ENCODE measurements around the gene WSCD2.

The WSCD2 gene

GRCh38 chr12:108109504-108109903 is 19.6 kb upstream of the WSCD2 start:
- DNase-seq = no peak

DNA sequence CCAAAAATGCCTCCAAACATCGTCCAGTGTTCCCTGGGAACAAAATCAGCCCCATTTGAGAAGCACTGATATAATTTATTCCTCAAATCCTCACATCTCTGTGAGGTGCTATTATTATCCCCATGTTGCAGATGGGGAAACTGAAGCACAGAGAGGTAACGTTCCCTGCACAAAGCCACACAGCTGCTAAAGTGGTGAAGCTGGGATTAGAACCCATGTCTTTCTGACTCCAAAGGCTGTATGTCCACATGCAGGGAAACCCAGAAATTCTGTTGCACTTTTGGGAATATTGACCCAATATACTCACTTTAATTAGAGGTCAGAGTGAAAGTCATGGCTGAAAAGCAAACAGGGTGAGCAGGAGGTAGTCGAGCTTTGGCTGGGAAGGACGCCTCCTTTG is 19.1 kb upstream of the WSCD2 start:
- DNase-seq = no peak

DNA sequence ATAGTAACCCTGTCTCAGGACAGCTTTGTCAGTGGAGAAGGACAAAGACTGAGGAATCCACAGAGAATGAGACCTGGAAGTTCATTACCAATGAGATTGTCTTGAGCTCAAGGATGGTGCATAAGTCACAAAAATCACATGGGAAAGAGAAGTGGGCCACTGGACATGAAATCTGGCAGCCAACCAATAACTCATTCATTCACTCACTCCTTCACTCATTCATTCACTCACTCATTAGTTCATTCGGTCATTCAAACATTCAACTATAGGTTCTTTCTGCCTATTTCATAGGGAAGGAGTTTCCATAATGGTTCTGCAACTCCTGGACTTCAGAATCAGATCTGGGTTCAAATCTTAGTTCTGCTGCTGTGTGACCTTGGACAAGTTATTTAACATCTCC is 18.2 kb upstream of the WSCD2 start:
- DNase-seq = no peak

- DNase-seq = no peak
These were observed 16.1 kb upstream of the WSCD2 start for GRCh38 chr12:108112832-108113556.

GRCh38 chr12:108115123-108116121 is 13.7 kb upstream of the WSCD2 start:
- no peak for DNase-seq

GRCh38 chr12:108116254-108116653 is 12.8 kb upstream of the WSCD2 start:
- DNase-seq = no peak

- DNase-seq = no peak
These were observed 12.4 kb upstream of the WSCD2 start for GRCh38 chr12:108116699-108117098.

DNA sequence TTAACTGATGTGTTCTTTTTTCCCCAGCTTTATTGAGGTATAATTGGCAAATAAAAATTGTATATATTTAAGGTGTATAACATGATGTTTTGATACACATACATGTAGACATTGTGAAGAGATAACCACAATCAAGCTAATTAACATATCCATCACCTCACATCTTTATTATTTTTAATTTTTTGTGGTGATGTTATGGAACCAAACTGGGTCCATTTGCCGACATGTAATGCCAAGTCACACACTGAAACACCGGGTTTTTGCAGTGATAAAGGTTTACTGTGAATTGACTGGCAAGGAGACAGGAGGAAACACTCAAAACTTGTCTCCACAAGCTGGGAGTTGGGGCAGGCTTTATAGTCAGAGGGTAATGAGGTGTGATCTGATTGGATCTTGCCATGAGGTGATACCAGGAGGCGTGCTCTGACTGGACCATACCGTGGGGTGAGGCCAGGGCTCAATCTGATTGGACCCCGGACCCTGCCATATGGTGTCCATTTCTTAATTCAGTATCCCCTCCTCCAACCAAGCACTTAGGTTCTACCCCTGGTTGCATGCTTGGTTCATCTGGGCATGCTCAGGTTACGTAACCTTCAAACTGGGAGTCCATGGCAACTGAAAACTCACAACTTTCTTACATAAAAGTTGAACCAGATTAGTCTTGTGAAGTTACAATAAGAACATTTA is 11.8 kb upstream of the WSCD2 start:
- no peak for DNase-seq

GRCh38 chr12:108117902-108118301 is 11.2 kb upstream of the WSCD2 start:
- no peak for DNase-seq

DNA sequence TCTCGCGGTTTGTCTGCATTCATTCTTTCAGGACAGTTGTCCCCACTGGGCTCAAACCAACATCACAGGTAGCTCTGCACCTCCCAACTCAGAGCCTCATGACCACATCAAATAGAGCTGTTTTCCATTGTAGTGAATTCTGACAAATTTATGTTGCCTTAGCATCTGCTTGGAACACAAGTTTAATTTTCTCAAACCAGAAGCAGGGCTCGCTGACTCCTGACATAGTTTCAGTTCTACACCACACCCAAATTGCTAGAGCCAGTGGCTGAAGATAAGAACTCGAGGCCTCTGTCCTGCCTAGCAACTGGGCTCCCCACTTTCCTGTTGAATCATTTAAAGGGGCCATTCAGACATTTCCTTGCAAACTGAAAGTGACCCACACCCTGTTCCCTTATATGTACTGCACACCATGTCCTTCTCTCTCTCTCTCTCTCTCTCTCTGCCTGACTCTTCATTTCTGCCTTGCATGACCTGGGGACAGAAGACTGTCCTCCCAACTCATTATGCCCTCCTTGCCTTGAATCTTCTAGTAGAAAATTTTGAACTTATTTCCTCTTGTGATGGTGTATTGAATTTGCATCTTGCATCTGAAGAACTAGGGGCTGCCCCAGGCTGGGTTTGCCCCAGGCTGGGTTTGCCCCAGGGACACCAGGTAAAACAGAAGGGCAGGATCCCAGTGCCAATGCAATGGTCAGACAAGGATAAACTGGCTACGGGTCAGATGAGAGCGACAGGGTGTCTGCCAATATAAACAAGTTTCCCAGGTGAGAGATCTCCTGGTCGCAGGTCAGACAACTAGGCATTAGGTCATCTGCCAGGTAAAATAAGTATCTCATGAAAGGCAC is 9.7 kb upstream of the WSCD2 start:
- no peak for DNase-seq

DNA sequence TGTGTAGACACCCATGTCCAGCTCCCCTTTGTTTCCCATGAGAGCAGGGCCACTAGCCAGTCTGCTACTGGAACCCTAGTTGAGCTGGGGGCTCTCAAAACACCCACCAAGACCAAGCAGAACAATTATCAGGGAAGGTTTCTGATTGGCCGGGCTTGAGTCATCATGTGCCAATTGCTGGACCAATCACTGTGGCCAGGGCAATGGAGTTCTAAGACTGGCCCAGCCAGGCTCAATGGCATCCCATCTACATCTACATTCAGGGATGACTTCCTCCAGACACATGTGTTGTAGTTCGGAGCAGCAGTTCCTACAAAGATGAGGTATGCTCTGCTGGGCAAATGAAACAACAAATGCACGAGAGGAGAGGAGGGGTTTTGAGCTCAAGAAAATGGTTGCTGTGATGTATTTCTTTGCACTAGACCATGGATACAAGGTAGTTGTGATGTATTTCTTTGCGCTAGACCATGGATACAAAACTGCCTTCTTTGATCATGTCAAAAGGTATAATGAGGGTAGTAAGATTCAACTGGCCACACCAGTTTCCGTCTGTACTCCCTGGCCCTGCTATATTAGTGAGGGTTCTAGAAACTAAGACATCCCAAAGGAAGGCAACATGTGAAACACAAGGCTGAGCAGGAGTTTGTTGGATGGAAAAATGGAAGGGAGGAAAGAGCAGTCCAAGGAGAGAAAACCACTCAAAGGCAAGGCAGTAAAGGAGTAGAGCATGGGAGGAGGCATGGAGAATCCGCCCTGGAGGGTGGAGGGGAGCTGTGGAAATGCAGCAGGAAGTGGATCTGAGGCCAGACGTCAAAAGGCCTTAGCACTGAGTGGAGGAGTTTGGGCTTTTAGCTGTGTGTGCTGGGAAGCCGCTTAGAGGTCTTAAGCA is 8.9 kb upstream of the WSCD2 start:
- no peak for DNase-seq

DNA sequence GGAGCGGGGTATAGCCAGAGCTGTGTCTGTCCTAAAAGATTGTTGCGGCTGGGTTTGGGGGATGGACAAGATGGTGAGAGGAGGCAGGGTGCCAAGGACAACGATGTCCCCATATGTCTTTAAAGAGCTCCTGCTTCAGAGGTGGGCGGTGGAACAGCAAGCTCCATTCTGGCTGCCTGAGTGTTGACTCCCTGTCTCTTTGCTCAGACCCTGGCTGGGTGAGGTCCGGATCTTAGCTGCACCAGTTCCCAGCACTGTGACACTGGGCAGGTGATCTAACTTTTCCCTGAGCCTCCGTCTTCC is 8.3 kb upstream of the WSCD2 start:
- DNase-seq = no peak

DNA sequence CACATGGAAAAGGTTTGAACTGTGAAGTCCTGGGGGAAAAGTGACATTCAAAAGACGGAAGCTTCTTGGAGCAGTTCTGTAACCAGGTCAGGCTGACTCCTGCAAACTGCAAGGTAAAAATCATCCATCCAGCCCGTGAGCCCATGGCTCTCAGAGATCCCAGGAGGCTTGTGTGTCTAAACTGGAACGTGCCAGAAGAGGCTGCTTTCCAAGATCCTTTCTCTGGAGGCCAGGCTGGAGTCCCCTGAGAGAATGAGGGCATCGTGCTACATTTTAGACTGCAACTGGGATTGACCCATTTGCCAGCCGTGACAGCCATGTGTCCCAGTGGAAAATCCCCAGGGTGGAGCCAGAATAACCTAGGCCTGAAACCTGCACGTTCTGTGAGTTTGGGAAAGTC is 7.8 kb upstream of the WSCD2 start:
- DNase-seq = no peak

- no peak for DNase-seq
These were observed 7.2 kb upstream of the WSCD2 start for GRCh38 chr12:108121728-108122471.

DNA sequence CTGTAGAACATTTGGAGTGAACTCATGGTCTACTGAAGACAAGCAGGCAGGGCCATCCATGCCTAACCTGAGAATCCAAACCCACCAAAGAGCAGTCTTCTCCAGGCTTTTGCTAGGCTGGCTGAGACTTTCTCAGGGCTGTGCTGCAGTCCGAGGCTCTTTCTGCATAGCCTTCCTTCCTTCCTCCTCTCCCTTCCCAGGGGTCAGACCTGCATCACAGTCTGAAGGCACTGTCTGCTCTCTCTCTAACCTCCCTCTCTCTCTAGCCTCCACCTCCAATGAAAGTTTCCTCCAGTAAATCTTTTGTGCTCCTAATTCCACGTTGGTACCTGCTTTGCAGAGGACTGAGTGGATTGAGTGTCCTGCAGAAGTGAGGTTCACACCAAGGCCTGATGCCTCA is 6.4 kb upstream of the WSCD2 start:
- DNase-seq = no peak

GRCh38 chr12:108123402-108123801 is 5.7 kb upstream of the WSCD2 start:
- no peak for DNase-seq

- no peak for DNase-seq
These were observed 4.0 kb upstream of the WSCD2 start for GRCh38 chr12:108125073-108125472.

GRCh38 chr12:108126212-108126611 is 2.9 kb upstream of the WSCD2 start:
- no peak for DNase-seq

DNA sequence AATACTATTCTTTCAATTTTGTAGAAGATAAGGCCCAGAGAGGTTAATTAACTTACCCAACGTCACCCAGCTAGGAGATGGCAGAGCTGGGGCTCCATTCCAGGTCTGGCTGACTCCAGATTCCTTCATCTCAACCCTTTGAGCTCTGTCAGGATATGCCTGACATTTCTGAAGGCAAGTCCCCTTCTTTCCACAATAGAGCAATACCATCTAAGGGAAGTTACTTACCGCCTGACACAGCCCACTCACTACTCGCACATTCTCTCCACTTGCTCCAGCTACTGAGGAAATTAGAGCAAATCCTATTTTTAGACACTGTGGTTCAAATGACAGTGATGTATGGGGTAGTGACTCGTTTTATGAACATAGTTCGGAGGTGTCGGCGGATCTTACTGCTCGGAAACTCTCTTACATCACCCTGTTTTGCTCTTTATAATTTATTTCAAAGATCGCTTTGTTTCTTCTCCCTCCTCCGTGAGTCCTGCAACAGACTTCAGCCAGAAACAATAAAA is 2.0 kb upstream of the WSCD2 start:
- DNase-seq = no peak

GRCh38 chr12:108127654-108128053 is 1.4 kb upstream of the WSCD2 start:
- no peak for DNase-seq
